ENCODE measurements around the gene KRTAP5-9. TPM values are rescaled to one million over a fixed set of nuclear protein-coding genes. Genes with fewer than 3 reads are reported as not detected.
"Not testable (repeated sequence)": the region's sequence is repeated elsewhere in the genome, so short reads cannot be mapped to it uniquely, and the experiment has no call there.

Gene KRTAP5-9
- total RNA-seq, 4 donors from 2014 or later = not detected

- Histone ChIP-seq H3K9me3 (no peaks in the 10 kb centered on the region), H3K36me3 (no peaks in the 10 kb centered on the region), H3K4me1 (no peaks in the 10 kb centered on the region), H3K27ac (no peak within 1 kb of the TSS), H3K27me3 (no peaks in the 10 kb centered on the region), H3K4me3 (no peak within 1 kb of the TSS)
- TF ChIP-seq CTCF (IDR thresholded peaks at IDR 0.05) = no peak
- TF ChIP-seq POLR2A (IDR thresholded peaks at IDR 0.05) = no peak
- DNase-seq = no peak
- intact Hi-C loops (cut with DNase I; ENCODE audit: low total_unique reads) = no loop called here
Measured at GRCh38 chr11:71565263-71565662, 17.0 kb downstream of the KRTAP5-9 start, which contains the start of gene KRTAP5-10. TSS of gene KRTAP5-10 (plus strand) at chr11:71565563. CDS start at chr11:71565588, 25 bp downstream.

- H3K27ac ChIP-seq = no peak overlapping the region
- intact Hi-C loops (cut with DNase I; ENCODE audit: low total_unique reads) = no loop called here
- no peak overlapping the region for H3K4me3 ChIP-seq
- H3K9me3 ChIP-seq = no peaks in the 10 kb centered on the region
- H3K27me3 ChIP-seq = no peaks in the 10 kb centered on the region
- H3K4me1 ChIP-seq = no peaks in the 10 kb centered on the region
- no peaks in the 10 kb centered on the region for H3K36me3 ChIP-seq
- no peak for DNase-seq
- TF ChIP-seq POLR2A (IDR thresholded peaks at IDR 0.05) (no peak), CTCF (IDR thresholded peaks at IDR 0.05) (no peak)
Measured at GRCh38 chr11:71566081-71566620, 17.9 kb downstream of the KRTAP5-9 start.

- H3K9me3 ChIP-seq; H3K36me3 ChIP-seq; H3K4me3 ChIP-seq; H3K4me1 ChIP-seq; H3K27ac ChIP-seq; intact Hi-C loops (cut with DNase I; ENCODE audit: low total_unique reads); DNase-seq; H3K27me3 ChIP-seq: not testable (repeated sequence)
Measured at GRCh38 chr11:71566626-71567599, 18.7 kb downstream of the KRTAP5-9 start.

- H3K9me3 ChIP-seq; H3K27me3 ChIP-seq; intact Hi-C loops (cut with DNase I; ENCODE audit: low total_unique reads): not testable (repeated sequence)
Measured at GRCh38 chr11:71567633-71568032, 19.4 kb downstream of the KRTAP5-9 start.

GRCh38 chr11:71568704-71569349 lies 20.6 kb downstream of the KRTAP5-9 start:
- no peaks in the 10 kb centered on the region for H3K27me3 ChIP-seq
- DNase-seq = no peak
- intact Hi-C loops (cut with DNase I; ENCODE audit: low total_unique reads) = no loop called here
- H3K27ac ChIP-seq = no peak overlapping the region
- no peak overlapping the region for H3K4me3 ChIP-seq
- H3K36me3 ChIP-seq = no peaks in the 10 kb centered on the region
- no peaks in the 10 kb centered on the region for H3K4me1 ChIP-seq
- TF ChIP-seq CTCF (IDR thresholded peaks at IDR 0.05) (no peak), POLR2A (IDR thresholded peaks at IDR 0.05) (no peak)
- H3K9me3 ChIP-seq = no peaks in the 10 kb centered on the region

More at GRCh38 chr11:71567633-71568032, 19.4 kb downstream of the KRTAP5-9 start:
- H3K36me3 ChIP-seq, H3K27ac ChIP-seq, DNase-seq, H3K4me1 ChIP-seq, H3K4me3 ChIP-seq: not testable (repeated sequence)

GRCh38 chr11:71571101-71571850 lies 23.1 kb downstream of the KRTAP5-9 start:
- DNase-seq; H3K27ac ChIP-seq; H3K27me3 ChIP-seq; H3K4me1 ChIP-seq; intact Hi-C loops (cut with DNase I; ENCODE audit: low total_unique reads); H3K4me3 ChIP-seq; H3K36me3 ChIP-seq; H3K9me3 ChIP-seq: not testable (repeated sequence)
